Measurements from ENCODE around the gene GMCL1.

DNA sequence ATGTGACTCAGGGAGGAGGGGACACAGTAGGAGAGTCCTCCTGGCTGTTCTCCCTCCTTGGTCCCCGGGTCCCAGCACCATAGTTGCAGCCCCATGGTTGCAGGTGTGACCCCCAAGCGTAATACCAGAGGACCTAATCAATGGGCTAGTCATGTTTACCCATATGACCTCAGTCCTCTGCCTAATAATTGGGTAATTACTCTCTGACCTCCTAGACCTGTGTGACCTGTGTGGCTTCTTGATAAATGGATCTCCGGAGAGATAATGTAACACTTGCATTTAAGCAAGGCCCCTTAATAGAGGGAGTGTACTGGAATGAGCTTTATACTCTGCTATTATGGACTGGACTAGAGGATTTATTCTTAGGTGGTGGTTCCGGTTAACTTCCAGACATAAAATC lies 32.2 kb upstream of the GMCL1 start:
- no peak for TF ChIP-seq EZH2phosphoT487 (IDR thresholded peaks at IDR 0.05; ENCODE audit: insufficient read depth, low read depth)
- no peak for TF ChIP-seq EZH2 (IDR thresholded peaks at IDR 0.05; ENCODE audit: insufficient read depth, poor library complexity, severe bottlenecking)
